Measurements from ENCODE around the gene RNF151.

DNA sequence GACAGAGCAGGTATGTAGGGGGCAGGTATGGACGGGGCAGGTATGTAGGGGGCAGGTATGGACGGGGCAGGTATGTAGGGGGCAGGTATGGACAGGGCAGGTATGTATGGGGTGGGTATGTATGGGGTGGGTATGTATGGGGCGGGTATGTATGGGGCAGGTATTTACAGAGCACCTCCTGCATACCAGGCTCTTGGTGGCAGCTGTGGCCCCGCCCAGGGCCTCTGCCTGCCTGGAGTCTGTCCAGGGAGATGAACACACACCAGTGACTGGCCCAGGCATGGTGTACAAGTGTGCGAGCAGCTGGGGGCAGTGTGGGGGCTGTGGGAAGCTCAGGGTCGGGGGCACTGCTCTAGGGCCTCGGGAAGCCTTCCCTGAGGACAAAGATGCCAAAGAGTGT lies 16.6 kb upstream of the RNF151 start:
- TF ChIP-seq, protein P1, sequence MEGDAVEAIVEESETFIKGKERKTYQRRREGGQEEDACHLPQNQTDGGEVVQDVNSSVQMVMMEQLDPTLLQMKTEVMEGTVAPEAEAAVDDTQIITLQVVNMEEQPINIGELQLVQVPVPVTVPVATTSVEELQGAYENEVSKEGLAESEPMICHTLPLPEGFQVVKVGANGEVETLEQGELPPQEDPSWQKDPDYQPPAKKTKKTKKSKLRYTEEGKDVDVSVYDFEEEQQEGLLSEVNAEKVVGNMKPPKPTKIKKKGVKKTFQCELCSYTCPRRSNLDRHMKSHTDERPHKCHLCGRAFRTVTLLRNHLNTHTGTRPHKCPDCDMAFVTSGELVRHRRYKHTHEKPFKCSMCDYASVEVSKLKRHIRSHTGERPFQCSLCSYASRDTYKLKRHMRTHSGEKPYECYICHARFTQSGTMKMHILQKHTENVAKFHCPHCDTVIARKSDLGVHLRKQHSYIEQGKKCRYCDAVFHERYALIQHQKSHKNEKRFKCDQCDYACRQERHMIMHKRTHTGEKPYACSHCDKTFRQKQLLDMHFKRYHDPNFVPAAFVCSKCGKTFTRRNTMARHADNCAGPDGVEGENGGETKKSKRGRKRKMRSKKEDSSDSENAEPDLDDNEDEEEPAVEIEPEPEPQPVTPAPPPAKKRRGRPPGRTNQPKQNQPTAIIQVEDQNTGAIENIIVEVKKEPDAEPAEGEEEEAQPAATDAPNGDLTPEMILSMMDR (IDR thresholded peaks at IDR 0.05), result no peak
- no peak for TF ChIP-seq MYC (IDR thresholded peaks at IDR 0.05; ENCODE audit: borderline replicate concordance, low read length)

Data from A549 (cell line).